G401 (cell line): Measurements from ENCODE around the gene P4HA2. TPM values are rescaled to one million over a fixed set of nuclear protein-coding genes. Genes with fewer than 3 reads are reported as not detected.
"Not testable (repeated sequence)": the region's sequence is repeated elsewhere in the genome, so short reads cannot be mapped to it uniquely, and the experiment has no call there.

ENCODE experiments used
- DNase-seq: peaks from one replicate; pipeline ENCODE4 v3.0.0-alpha.2; 2015; ENCODE audit warnings: low spot score
- in situ Hi-C: cut with HindIII; loops from 2 replicates; pipeline ENCODE4 v1.10.0; 2016; ENCODE audit warnings: low sequenced_read_pairs, mixed read lengths
- total RNA-seq: library from RNA; depleted of rRNA; stranded (reverse); fragments of >200 nt; shearing (Covaris generic); gene quantifications from 2 replicates; pipeline ENCODE4 v1.2.3, GENCODE V29; 2014; rRNA removed

P4HA2 gene
- total RNA-seq, 1 experiment from 2014 or later = 26.2 TPM

DNA sequence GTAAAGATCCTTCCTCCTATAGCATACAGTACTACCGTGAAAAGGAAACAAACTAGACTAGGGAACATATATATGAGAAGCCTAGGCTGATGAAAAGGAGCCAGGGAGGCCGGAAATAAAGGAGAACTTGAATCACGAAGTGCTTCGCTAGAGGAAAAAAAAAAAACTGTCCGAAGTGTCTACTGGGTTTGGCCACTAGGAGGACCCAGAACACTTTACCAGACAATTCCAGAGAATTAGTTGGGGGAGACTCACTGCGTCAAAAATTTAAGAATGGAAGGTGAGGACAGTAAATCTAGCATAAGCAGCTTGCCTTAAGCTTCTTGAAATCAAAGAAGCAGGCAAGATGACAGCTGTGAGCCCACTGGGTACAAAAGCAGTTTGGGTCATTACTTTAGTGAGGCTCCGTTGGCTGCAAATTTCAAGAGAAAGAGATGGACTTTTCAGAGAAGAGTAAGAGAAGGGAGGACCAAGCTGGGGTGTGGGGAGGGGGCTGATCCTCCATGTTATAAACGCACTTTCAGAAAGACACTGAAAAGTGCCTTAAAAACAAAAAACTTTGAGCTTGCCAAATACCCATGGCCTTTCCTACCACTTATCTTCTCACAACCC is 47.4 kb downstream of the P4HA2 start:
- DNase-seq = peak; percentile 63
- in situ Hi-C loops = no loop called here

DNA sequence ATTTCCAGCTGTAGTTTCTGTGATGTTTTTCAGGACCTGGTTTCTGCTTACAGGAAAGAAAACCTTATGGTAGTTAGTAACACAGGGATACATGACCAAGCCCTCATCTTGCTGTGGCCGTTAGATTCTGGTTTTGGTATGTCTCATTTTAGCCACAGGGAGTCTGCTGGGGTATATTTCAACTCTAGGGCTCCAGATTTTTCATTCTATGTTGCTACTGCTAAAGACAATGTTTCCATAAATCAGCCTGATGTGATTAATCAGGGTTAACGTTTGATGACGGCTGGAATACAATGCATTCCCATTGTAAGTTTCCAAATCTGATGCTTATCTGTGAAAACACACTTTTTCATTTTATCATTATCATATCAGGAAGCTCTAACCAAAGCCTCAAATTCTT is 48.2 kb downstream of the P4HA2 start:
- in situ Hi-C loops = no loop called here
- no peak for DNase-seq

DNA sequence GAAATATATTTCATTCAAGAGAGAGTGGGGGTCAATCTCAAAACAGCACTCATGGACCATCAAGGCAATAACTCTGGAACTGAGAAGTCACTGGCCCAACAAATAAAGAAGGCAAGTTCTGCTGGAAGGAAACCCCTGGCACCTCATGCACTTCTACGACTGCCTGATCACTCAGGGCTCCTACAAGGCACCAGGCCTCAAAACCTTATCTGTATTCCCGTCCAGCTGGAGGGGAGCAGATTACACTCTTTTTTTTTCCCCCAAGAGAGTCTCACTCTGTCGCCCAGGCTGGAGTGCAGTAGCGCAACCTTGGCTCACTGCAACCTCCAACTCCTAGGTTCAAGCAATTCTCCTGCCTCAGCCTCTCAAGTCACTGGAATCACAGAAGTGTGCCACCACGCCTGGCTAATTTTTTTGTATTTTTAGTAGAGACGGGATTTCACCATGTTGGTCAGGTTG is 49.9 kb downstream of the P4HA2 start:
- in situ Hi-C loops = no loop called here
- DNase-seq = no peak

DNA sequence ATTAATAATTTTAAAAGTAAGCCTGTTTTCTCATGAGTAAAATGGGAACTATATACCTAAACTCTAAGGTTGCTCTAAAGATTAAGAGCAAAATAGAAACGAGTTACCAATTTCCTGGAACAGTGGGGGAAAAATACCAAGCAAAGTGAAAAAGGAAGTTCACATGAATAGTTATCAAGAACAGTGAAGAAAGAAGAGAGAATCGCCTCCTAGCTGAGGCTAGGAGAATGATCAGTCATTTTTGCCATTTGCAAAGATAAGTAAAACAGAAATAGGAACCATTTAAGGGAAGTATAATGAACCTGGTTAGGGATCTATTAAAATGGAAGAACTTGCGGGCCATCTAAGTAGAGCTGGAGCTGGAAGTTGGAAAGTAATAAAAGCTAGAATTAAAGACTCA is 50.7 kb downstream of the P4HA2 start:
- DNase-seq = no peak
- in situ Hi-C loops = no loop called here

DNA sequence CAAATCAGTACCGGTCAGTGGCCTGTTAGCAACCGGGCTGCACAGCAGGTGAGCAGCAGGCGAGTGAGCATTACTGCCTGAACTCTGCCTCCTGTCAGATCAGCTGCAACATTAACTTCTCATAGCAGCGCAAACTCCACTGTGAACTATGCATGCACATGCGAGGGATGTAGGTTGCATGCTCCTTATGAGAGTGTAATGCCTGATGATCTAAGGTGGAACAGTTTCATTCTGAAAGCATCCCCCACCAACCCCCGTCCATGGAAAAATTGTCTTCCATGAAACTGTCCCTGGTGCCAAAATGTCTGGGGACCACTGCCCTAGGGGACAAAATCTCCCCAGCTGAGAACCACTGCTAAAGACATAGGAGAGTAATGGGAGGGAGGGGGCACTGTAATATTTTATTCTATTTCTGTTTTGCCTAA is 51.1 kb downstream of the P4HA2 start:
- in situ Hi-C loops = no loop called here
- DNase-seq = no peak

DNA sequence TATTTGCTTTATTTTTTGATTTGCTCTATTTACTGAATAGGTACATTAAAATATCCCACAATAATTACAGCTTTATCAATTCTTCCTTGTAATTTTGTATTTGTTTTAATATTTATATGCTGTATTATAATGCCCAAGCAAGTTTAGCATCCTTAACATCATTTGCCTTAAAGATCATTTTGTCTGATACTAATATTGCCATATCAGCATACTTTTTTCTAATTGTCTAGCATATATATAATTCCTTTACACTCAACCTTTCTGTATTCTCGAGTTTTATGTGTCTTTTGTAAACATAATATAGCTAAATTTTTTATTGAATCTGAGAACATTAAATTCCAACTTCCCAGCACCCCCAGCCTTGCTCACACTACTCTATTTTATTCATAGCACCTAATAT is 64.7 kb downstream of the P4HA2 start:
- in situ Hi-C loops = no loop called here
- no peak for DNase-seq

DNA sequence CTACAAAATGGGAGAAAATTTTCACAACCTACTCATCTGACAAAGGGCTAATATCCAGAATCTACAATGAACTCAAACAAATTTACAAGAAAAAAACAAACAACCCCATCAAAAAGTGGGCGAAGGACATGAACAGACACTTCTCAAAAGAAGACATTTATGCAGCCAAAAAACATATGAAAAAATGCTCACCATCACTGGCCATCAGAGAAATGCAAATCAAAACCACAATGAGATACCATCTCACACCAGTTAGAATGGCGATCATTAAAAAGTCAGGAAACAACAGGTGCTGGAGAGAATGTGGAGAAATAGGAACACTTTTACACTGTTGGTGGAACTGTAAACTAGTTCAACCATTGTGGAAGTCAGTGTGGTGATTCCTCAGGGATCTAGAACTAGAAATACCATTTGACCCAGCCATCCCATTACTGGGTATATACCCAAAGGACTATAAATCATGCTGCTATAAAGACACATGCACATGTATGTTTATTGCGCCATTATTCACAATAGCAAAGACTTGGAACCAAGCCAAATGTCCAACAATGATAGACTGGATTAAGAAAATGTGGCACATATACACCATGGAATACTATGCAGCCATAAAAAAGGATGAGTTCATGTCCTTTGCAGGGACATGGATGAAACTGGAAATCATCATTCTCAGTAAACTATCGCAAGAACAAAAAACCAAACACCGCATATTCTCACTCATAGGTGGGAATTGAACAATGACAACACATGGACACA is 65.9 kb downstream of the P4HA2 start:
- in situ Hi-C loops, DNase-seq: not testable (repeated sequence)

DNA sequence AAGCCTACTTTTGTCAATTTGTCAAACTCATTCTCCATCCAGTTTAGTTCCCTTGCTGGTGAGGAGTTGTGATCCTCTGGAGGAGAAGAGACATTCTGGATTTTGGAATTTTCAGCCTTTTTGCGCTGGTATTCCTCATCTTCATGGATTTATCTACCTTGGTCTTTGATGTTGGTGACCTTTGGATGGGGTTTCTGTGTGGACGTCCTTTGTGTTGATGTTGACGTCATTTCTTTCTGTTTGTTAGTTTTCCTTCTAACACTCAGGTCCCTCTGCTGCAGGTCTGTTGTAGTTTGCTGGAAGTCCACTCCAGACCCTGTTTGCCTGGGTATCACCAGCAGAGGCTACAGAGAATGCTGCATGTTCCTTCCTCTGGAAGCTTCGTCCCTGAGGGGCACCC is 71.2 kb downstream of the P4HA2 start:
- in situ Hi-C loops = no loop called here
- DNase-seq = no peak

DNA sequence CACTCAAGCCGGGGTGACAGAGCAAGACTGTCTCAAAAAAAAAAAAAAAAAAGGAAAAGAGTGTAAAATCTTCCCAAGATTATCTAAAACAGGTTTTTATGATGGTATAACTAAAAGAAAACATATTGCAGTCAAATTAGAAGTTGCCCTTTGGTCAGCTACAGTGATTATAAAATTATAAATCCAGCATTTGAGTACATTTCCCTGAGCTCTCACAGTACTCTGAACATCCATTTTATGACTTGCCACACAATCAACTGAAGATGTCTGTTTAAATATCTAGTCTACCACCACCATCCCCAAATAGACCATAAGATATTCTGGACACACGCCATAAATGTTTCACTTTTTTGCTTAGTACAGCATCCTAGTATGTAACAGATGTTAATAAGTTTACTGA is 77.1 kb downstream of the P4HA2 start:
- in situ Hi-C loops = no loop called here

DNA sequence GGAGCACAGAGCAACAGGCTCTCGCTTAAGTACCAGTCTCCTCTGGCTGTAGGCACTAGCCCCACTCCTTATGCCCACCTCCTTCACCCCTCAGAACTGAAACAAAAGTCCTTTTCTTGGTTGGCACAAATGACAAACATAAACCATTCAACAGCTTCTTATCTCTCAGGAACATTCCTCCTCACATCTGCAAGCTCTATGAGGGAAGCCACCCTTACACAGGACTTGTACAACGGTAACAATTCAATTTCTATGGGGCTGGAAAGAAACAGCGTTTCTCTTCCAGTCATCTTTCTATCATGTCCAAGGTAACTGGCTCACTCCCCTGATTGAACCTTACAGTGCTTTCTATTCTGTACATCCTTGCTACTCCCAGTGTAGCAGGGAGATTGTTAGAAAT is 80.0 kb downstream of the P4HA2 start:
- in situ Hi-C loops = no loop called here
- DNase-seq = no peak

More for the DNA sequence above, 77.1 kb downstream of the P4HA2 start:
- no peak for DNase-seq

DNA sequence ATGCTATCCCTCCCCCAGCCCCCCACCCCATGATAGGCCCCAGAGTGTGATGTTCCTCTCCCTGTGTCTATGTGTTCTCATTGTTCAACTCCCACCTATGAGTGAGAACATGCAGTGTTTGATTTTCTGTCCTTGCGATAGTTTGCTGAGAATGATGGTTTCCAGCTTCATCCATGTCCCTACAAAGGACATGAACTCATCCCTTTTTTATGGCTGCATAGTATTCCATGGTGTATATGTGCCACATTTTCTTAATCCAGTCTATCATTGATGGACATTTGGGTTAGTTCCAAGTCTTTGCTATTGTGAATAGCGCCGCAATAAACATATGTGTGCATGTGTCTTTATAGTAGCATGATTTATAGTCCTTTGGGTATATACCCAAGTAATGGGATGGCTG is 82.3 kb downstream of the P4HA2 start:
- DNase-seq, in situ Hi-C loops: not testable (repeated sequence)

DNA sequence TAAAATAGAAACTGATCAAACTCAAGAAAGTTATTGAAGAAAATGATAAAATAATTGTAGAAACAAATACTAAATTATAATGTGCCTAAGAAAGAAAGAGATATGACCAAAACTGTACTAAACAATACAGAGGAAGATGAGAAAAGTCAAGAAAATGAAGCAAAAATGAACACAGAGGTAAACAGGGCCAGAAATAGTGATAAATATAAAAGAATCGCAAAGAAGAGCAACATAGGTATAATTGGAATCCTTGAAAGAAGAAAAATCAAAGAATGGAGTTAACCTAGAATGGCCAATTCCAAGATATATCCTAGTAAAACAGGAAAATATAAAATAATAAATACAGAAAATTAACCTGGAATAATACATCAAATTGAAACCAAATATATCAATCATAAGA is 84.5 kb downstream of the P4HA2 start:
- in situ Hi-C loops = no loop called here
- DNase-seq = no peak

DNA sequence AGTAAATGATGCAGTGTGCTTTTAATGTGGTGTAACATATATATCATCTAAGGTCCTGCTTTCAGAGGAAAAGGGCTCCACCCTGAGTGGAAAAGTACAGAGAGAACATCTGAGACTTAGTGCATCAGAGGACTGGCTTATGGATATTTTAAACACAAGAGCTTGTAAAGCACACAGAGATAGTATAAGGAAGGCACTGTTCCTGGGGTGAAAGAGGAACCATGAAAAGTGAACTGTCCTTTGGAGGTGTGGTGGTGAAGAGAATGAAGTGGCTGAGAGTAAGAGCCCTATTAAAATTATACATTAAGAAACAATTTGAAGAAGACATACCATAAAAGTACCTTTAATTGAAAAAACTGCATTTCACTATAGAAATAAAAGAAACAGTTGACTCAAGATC is 85.2 kb downstream of the P4HA2 start:
- no peak for DNase-seq
- in situ Hi-C loops = no loop called here

Other genes starting within 250 kb of the P4HA2 start
- gene ACSL6, start 216.2 kb downstream of the P4HA2 start, total RNA-seq = 7.3 TPM in 1 of 2 replicates, not detected in the other
- gene IL3, start 167.2 kb downstream of the P4HA2 start, total RNA-seq = not detected in 2 replicates
- not detected in 2 replicates for gene CSF2, start 154.1 kb downstream of the P4HA2 start, total RNA-seq
- not detected in 2 replicates for gene PDLIM4, start 29.8 kb upstream of the P4HA2 start, total RNA-seq
- gene SLC22A4, start 66.5 kb upstream of the P4HA2 start, total RNA-seq = 0.31 TPM in 1 of 2 replicates, not detected in the other
- 5.3 and 5.4 TPM in 2 replicates for gene SLC22A5, start 141.9 kb upstream of the P4HA2 start, total RNA-seq